Lung (tissue), 12 donors: ENCODE results near the gene EYS. TPM values are rescaled to one million over a fixed set of nuclear protein-coding genes. Genes with fewer than 3 reads are reported as not detected.

Source experiments
- ATAC-seq: fragments of 200-7000 bp; cut with Tn5 transposase; one replicate; pipeline ENCODE4 v1.9.1; 2020; ENCODE audit warnings: moderate number of reproducible peaks; ENCODE audit not compliant: insufficient read depth, low FRiP score
- DNase-seq, 3 donors: peaks; one replicate each; pipeline ENCODE4 v3.0.0-alpha.2; 2013 to 2017
- H3K27ac ChIP-seq, 2 donors: one replicate each; pipeline ENCODE4 v1.5.1; 2013; ENCODE audit warnings: mild to moderate bottlenecking in 2 of 2, moderate library complexity in 2 of 2, control low read depth in 1 of 2, inconsistent platforms in 1 of 2, low read depth in 1 of 2, low read length in 1 of 2
- H3K27me3 ChIP-seq, 3 donors: one replicate each; pipeline ENCODE4 v1.5.1; 2013; ENCODE audit warnings: low read length in 2 of 3; ENCODE audit not compliant: control insufficient read depth in 3 of 3, insufficient read depth in 3 of 3
- H3K36me3 ChIP-seq, 4 donors: one replicate each; pipeline ENCODE4 v1.5.1; 2013; ENCODE audit warnings: low read length in 4 of 4, mild to moderate bottlenecking in 1 of 4, moderate library complexity in 1 of 4; ENCODE audit not compliant: control insufficient read depth in 4 of 4, insufficient read depth in 4 of 4
- H3K4me1 ChIP-seq, 5 donors: one replicate each; pipeline ENCODE4 v1.5.1; 2013; ENCODE audit warnings: low read length in 5 of 5, mild to moderate bottlenecking in 2 of 5, moderate library complexity in 1 of 5; ENCODE audit not compliant: control insufficient read depth in 5 of 5, insufficient read depth in 5 of 5
- H3K4me3 ChIP-seq: one replicate; pipeline ENCODE4 v1.5.1; 2013; ENCODE audit warnings: mild to moderate bottlenecking, control low read depth, moderate library complexity
- H3K9ac ChIP-seq, 2 donors: one replicate each; pipeline ENCODE4 v1.5.1; 2013; ENCODE audit warnings: low read length in 2 of 2, control low read depth in 1 of 2; ENCODE audit not compliant: insufficient read depth in 1 of 2
- H3K9me3 ChIP-seq, 4 donors: one replicate each; pipeline ENCODE4 v1.5.1; 2013; ENCODE audit warnings: low read length in 3 of 4, mild to moderate bottlenecking in 1 of 4, moderate library complexity in 1 of 4; ENCODE audit not compliant: control insufficient read depth in 4 of 4, insufficient read depth in 3 of 4
- WGBS, 2 donors: extraction: QIAGEN DNeasy Blood & Tissue Kit; methylation state at CpG; one replicate each; pipeline ENCODE4 v1.1.7; 2013; 5-methylcytosine and 5-hydroxymethylcytosine counted together
- polyA plus RNA-seq, 2 donors: library from polyadenylated mRNA; stranded (reverse); fragments of 200-250 nt; gene quantifications; one replicate each; pipeline ENCODE4 v1.2.1, GENCODE V29; 2013
- total RNA-seq, 2 donors: library from RNA; depleted of rRNA in 1 of 2; stranded (reverse); fragments of >200 nt in 1 of 2; gene quantifications; one replicate each; pipeline ENCODE4 v1.2.1, GENCODE V29; 2014 to 2021
- TF ChIP-seq, protein P1 (sequence below): IDR thresholded peaks from 2 replicates; pipeline ENCODE4 v1.5.1; 2012; ENCODE audit warnings: mild to moderate bottlenecking; ENCODE audit errors: control extremely low read depth, extremely low read depth
- donor health status: control.
- donor health status: control.
- donor health status: Bipolar disorder and iron deficiency.
- donor health status: healthy.
- donor health status: DM: yes; HTN: yes; CAD: no.

EYS gene
- total and polyA plus RNA-seq, 4 donors: 0.06 to 0.34 (median 0.12) TPM

GRCh38 chr6:64335195-64335594, 1371.8 kb downstream of the EYS start:
- no peak for ATAC-seq
- WGBS, 2 donors: 74 to 81% methylated on average over 8 of the region's 8 CpGs

GRCh38 chr6:64334636-64335035, 1372.4 kb downstream of the EYS start:
- H3K27me3 ChIP-seq: no peaks in the 10 kb centered on the region
- no peak overlapping the region for H3K9ac ChIP-seq
- no peak overlapping the region for H3K27ac ChIP-seq
- DNase-seq (peak in 1 of 3 donors; percentile 14), ATAC-seq (no peak)
- TF ChIP-seq, protein P1, sequence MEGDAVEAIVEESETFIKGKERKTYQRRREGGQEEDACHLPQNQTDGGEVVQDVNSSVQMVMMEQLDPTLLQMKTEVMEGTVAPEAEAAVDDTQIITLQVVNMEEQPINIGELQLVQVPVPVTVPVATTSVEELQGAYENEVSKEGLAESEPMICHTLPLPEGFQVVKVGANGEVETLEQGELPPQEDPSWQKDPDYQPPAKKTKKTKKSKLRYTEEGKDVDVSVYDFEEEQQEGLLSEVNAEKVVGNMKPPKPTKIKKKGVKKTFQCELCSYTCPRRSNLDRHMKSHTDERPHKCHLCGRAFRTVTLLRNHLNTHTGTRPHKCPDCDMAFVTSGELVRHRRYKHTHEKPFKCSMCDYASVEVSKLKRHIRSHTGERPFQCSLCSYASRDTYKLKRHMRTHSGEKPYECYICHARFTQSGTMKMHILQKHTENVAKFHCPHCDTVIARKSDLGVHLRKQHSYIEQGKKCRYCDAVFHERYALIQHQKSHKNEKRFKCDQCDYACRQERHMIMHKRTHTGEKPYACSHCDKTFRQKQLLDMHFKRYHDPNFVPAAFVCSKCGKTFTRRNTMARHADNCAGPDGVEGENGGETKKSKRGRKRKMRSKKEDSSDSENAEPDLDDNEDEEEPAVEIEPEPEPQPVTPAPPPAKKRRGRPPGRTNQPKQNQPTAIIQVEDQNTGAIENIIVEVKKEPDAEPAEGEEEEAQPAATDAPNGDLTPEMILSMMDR: no peak
- no peak overlapping the region for H3K4me3 ChIP-seq
- WGBS, 2 donors: 96 to 100% methylated on average over 1 of the region's 1 CpG
- no peaks in the 10 kb centered on the region for H3K4me1 ChIP-seq
- H3K9me3 ChIP-seq: peaks cover 0 to 5% (median 0%) of the 10 kb centered on the region in 4 donors
- H3K36me3 ChIP-seq: no peaks in the 10 kb centered on the region

More at GRCh38 chr6:64335195-64335594, 1371.8 kb downstream of the EYS start:
- H3K27ac ChIP-seq: no peak overlapping the region
- H3K4me1 ChIP-seq: no peaks in the 10 kb centered on the region
- no peaks in the 10 kb centered on the region for H3K27me3 ChIP-seq
- no peaks in the 10 kb centered on the region for H3K36me3 ChIP-seq
- DNase-seq: no peak
- no peak overlapping the region for H3K4me3 ChIP-seq
- H3K9ac ChIP-seq: no peak overlapping the region
- peaks cover 0 to 5% (median 0%) of the 10 kb centered on the region in 4 donors for H3K9me3 ChIP-seq
- TF ChIP-seq, protein P1: no peak

DNA sequence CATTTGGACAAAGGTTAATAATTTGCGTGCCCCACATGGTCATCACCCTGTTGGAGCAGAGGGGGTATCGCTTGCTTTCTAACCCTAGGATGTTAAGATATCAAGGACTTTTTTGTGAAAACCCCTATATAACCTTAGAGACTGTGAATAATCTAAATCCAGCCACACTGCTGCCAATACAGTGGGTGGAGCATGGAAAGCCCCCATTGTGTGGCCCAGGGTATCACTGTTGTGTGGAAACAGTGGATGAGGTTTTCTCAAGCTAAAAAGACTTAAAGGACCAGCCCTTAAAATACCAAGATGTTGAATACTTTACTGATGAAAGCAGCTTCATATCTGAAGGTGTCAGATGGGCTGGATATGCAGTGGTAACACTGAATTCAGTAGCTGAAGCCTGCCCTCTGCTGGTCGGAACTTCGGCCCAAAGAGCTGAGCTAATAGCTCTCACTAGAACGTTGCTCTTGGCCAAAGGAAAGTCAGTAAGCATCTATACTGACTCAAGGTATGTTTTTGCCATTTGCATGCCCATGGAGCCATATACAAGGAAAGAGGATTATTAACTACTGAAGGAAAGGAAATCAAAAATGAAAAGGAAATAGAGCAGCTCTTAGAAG, 1376.2 kb downstream of the EYS start:
- Histone ChIP-seq H3K4me3 (no peak overlapping the region), H3K9me3 (peaks cover 0 to 1% (median 0%) of the 10 kb centered on the region in 4 donors), H3K27me3 (no peaks in the 10 kb centered on the region), H3K27ac (no peak overlapping the region), H3K36me3 (no peaks in the 10 kb centered on the region), H3K9ac (no peak overlapping the region), H3K4me1 (no peaks in the 10 kb centered on the region)
- DNase-seq: peak; percentile 57 to 68 (median 67)
- ATAC-seq: no peak
- TF ChIP-seq, protein P1: peak; percentile 26
- WGBS, 2 donors: 39 to 41% methylated on average over 5 of the region's 5 CpGs

DNA sequence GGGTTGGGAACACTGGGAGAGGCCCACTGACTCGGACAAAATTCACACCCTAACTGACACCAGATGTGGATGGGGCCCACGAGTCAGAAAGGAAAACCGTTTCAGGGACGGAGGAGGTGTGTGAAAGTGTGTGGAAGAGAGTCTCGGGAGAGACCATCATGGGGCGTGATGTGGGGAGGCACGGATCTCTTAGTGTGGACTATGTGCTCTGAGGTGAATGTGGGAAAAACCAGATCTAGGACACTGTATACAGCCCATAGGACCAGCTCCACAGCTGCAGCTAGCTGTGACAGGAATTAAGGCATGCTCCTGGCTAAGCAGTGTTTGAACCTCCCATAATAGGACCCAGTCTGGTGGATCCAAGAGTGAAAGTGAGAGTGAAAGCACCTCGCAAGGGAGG, 1380.1 kb downstream of the EYS start:
- ATAC-seq: no peak
- Histone ChIP-seq H3K27me3 (no peaks in the 10 kb centered on the region), H3K27ac (no peak overlapping the region), H3K4me3 (no peak overlapping the region), H3K9me3 (peaks cover 0 to 1% (median 0%) of the 10 kb centered on the region in 4 donors), H3K9ac (no peak overlapping the region), H3K36me3 (no peaks in the 10 kb centered on the region), H3K4me1 (no peaks in the 10 kb centered on the region)
- WGBS, 2 donors: 90 to 93% methylated on average over 8 of the region's 8 CpGs
- TF ChIP-seq, protein P1: no peak
- DNase-seq: no peak
